Progenitor cell of endocrine pancreas (in vitro differentiated cells): ENCODE results near the gene DNM1L. TPM values are rescaled to one million over a fixed set of nuclear protein-coding genes. Genes with fewer than 3 reads are reported as not detected.
A peak's percentile ranks its signal among the peaks of the same experiment; 100 is the strongest.

Experiments used
- DNase-seq: peaks from one replicate; pipeline ENCODE4 v3.0.0; 2021; ENCODE audit warnings: low spot score; ENCODE audit not compliant: unreplicated experiment
- H3K27ac Mint-ChIP-seq: 2 replicates; pipeline ENCODE4 v1.8.0; 2021; ENCODE audit warnings: mild to moderate bottlenecking, moderate library complexity, mixed read lengths
- H3K27me3 Mint-ChIP-seq: 2 replicates; pipeline ENCODE4 v1.8.0; 2021; ENCODE audit warnings: mixed read lengths
- H3K36me3 Mint-ChIP-seq: 2 replicates; pipeline ENCODE4 v1.8.0; 2022; ENCODE audit warnings: mixed read lengths; ENCODE audit not compliant: insufficient read depth
- H3K4me1 Mint-ChIP-seq: 2 replicates; pipeline ENCODE4 v1.8.0; 2021; ENCODE audit warnings: low read depth, mixed read lengths
- H3K4me3 Mint-ChIP-seq: 2 replicates; pipeline ENCODE4 v1.8.0; 2021; ENCODE audit warnings: low read depth, mild to moderate bottlenecking, moderate library complexity, mixed read lengths
- H3K9me3 Mint-ChIP-seq: 2 replicates; pipeline ENCODE4 v1.8.0; 2021; ENCODE audit warnings: low read depth, mixed read lengths
- CTCF ChIP-seq: fragments of 200-600 bp; sonication (generic); IDR thresholded peaks from one replicate; pipeline ENCODE4 v1.5.0; 2021; ENCODE audit warnings: antibody characterized with exemption, mild to moderate bottlenecking; ENCODE audit not compliant: unreplicated experiment
- total RNA-seq: library from RNA; stranded (reverse); gene quantifications from 2 replicates; pipeline ENCODE4 v1.2.1, GENCODE V29; 2021

DNM1L gene
- total RNA-seq, 1 donor from 2014 or later, result 150 TPM

- Mint-ChIP-seq H3K4me1 (peaks cover 3% of the 10 kb centered on the region), H3K9me3 (no peaks in the 10 kb centered on the region), H3K27me3 (no peaks in the 10 kb centered on the region), H3K4me3 (no peak overlapping the region), H3K27ac (peak overlapping the region; percentile 55), H3K36me3 (peaks cover 24% of the 10 kb centered on the region)
- TF ChIP-seq CTCF, result no peak
- no peak for DNase-seq
These were observed 58.6 kb downstream of the DNM1L start for GRCh38 chr12:32737715-32738114.

GRCh38 chr12:32739279-32739678 lies 60.2 kb downstream of the DNM1L start:
- peaks cover 3% of the 10 kb centered on the region for H3K4me1 Mint-ChIP-seq
- H3K27ac Mint-ChIP-seq, result peak overlapping the region; percentile 1
- DNase-seq, result no peak
- H3K36me3 Mint-ChIP-seq, result peaks cover 26% of the 10 kb centered on the region
- no peaks in the 10 kb centered on the region for H3K27me3 Mint-ChIP-seq
- H3K4me3 Mint-ChIP-seq, result no peak overlapping the region
- no peak for TF ChIP-seq CTCF
- no peaks in the 10 kb centered on the region for H3K9me3 Mint-ChIP-seq

- no peaks in the 10 kb centered on the region for H3K9me3 Mint-ChIP-seq
- no peak overlapping the region for H3K27ac Mint-ChIP-seq
- H3K36me3 Mint-ChIP-seq, result peaks cover 35% of the 10 kb centered on the region
- no peak for TF ChIP-seq CTCF
- H3K4me1 Mint-ChIP-seq, result peaks cover 3% of the 10 kb centered on the region
- no peaks in the 10 kb centered on the region for H3K27me3 Mint-ChIP-seq
- H3K4me3 Mint-ChIP-seq, result no peak overlapping the region
- no peak for DNase-seq
These were observed 63.0 kb downstream of the DNM1L start for GRCh38 chr12:32742133-32742532.

GRCh38 chr12:32743264-32743663 lies 64.2 kb downstream of the DNM1L start:
- DNase-seq, result no peak
- Mint-ChIP-seq H3K4me1 (peaks cover 3% of the 10 kb centered on the region), H3K27me3 (no peaks in the 10 kb centered on the region), H3K9me3 (no peaks in the 10 kb centered on the region), H3K4me3 (no peak overlapping the region), H3K27ac (no peak overlapping the region), H3K36me3 (peaks cover 39% of the 10 kb centered on the region)
- no peak for TF ChIP-seq CTCF

- Mint-ChIP-seq H3K27me3 (no peaks in the 10 kb centered on the region), H3K4me3 (peak overlapping the region; percentile 98), H3K27ac (peak overlapping the region; percentile 98), H3K4me1 (peaks cover 23% of the 10 kb centered on the region), H3K36me3 (peaks cover 32% of the 10 kb centered on the region), H3K9me3 (no peaks in the 10 kb centered on the region)
- no peak for DNase-seq
- no peak for TF ChIP-seq CTCF
These were observed 74.5 kb downstream of the DNM1L start for GRCh38 chr12:32753605-32754004.
